Astrocyte (in vitro differentiated cells and primary cell): Measurements from ENCODE around the gene C1orf159.

Experiments
- EZH2 ChIP-seq: IDR thresholded peaks from 2 replicates; pipeline ENCODE4 v1.6.1; 2012; ENCODE audit warnings: mild to moderate bottlenecking, low read length, inconsistent platforms; ENCODE audit not compliant: insufficient read depth
- TF ChIP-seq, protein P1 (sequence below): IDR thresholded peaks from 2 replicates; pipeline ENCODE4 v1.5.1; 2011; ENCODE audit warnings: low read depth, mild to moderate bottlenecking, inconsistent platforms, low read length, moderate library complexity; ENCODE audit not compliant: insufficient read depth

GRCh38 chr1:1086911-1087341, 29.0 kb downstream of the C1orf159 start:
- TF ChIP-seq, protein P1, sequence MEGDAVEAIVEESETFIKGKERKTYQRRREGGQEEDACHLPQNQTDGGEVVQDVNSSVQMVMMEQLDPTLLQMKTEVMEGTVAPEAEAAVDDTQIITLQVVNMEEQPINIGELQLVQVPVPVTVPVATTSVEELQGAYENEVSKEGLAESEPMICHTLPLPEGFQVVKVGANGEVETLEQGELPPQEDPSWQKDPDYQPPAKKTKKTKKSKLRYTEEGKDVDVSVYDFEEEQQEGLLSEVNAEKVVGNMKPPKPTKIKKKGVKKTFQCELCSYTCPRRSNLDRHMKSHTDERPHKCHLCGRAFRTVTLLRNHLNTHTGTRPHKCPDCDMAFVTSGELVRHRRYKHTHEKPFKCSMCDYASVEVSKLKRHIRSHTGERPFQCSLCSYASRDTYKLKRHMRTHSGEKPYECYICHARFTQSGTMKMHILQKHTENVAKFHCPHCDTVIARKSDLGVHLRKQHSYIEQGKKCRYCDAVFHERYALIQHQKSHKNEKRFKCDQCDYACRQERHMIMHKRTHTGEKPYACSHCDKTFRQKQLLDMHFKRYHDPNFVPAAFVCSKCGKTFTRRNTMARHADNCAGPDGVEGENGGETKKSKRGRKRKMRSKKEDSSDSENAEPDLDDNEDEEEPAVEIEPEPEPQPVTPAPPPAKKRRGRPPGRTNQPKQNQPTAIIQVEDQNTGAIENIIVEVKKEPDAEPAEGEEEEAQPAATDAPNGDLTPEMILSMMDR, result no peak
- no peak for TF ChIP-seq EZH2
